Adrenal gland (tissue), 12 donors: ENCODE data around the gene AP1B1. TPM values are rescaled to one million over a fixed set of nuclear protein-coding genes. Genes with fewer than 3 reads are reported as not detected.

ENCODE experiments used
- DNase-seq, 7 donors: peaks; one replicate each; pipeline ENCODE4 v3.0.0-alpha.2; 2019 to 2020
- H3K27ac ChIP-seq, 5 donors: fragments of 200-600 bp; sonication (generic) in 4 of 5; 1 replicate in 3 of 5; 2 replicates in 2 of 5; pipeline versions ENCODE4 v1.5.1 to v1.8.0; 2016 to 2020; ENCODE audit warnings: mild to moderate bottlenecking in 1 of 5
- H3K27me3 ChIP-seq: fragments of 200-600 bp; 2 replicates; pipeline ENCODE4 v1.8.0; 2021
- H3K36me3 ChIP-seq, 2 donors: fragments of 200-600 bp; replicated peaks in 1 of 2; 1 replicate in 1 of 2; 2 replicates in 1 of 2; pipeline versions ENCODE4 v1.5.1 to v1.8.0; 2018 to 2022
- H3K4me1 ChIP-seq, 2 donors: fragments of 200-600 bp; replicated peaks in 1 of 2; 1 replicate in 1 of 2; 2 replicates in 1 of 2; pipeline versions ENCODE4 v1.5.1 to v1.8.0; 2018 to 2021
- H3K4me3 ChIP-seq, 4 donors: fragments of 200-600 bp; sonication (generic) in 3 of 4; one replicate each; pipeline ENCODE4 v1.5.1; 2016 to 2018
- H3K9me3 ChIP-seq, 3 donors: fragments of 200-600 bp; sonication (generic) in 1 of 3; replicated peaks in 1 of 3; 1 replicate in 2 of 3; 2 replicates in 1 of 3; pipeline versions ENCODE4 v1.5.1 to v1.8.0; 2016 to 2021
- POLR2A ChIP-seq, 2 donors: fragments of 450-650 bp; IDR thresholded peaks; one replicate each; pipeline ENCODE4 v1.6.1; 2017; ENCODE audit warnings: antibody characterized with exemption in 2 of 2, mild to moderate bottlenecking in 2 of 2, moderate library complexity in 1 of 2
- WGBS, 4 donors: extraction: QIAGEN DNeasy Blood & Tissue Kit in 2 of 4; methylation state at CpG; one replicate each; pipeline versions ENCODE4 v1.1.5 to v1.1.7; 2013 to 2017; 5-methylcytosine and 5-hydroxymethylcytosine counted together
- intact Hi-C, 2 donors: fragments of 100-400 bp; cut with DNase I; formaldehyde crosslinking; loops; one replicate each; pipeline versions ENCODE4 v1.14.1 to v1.15.0; 2022 to 2023
- polyA plus RNA-seq, 3 donors: library from polyadenylated mRNA; stranded (reverse); fragments of 200-250 nt in 2 of 3; fragments of 350-450 nt in 1 of 3; fragmentation: Illumina TruSeq in 1 of 3; extraction: RNeasy Lipid Tissue Mini Kit (QIAGEN cat#74804) in 1 of 3; gene quantifications; one replicate each; pipeline ENCODE4 v1.2.3, GENCODE V29; 2013 to 2014
- total RNA-seq, 9 donors: library from RNA; depleted of rRNA in 4 of 9; stranded (reverse); fragments of >200 nt in 4 of 9; fragments of 120-200 nt in 1 of 9; fragmentation: NEBNext Ultra II Directional in 1 of 9; extraction: Animal tissue kit (Norgen Biotek cat#: 25700) in 1 of 9; gene quantifications; one replicate each; pipeline versions ENCODE4 v1.1.0 to v1.2.4, GENCODE V29; 2013 to 2023
- TF ChIP-seq, protein P1 (sequence below), 6 experiments: fragments of 450-650 bp in 4 of 6; fragments of 200-600 bp in 2 of 6; sonication (generic) in 1 of 6; IDR thresholded peaks; 1 replicate in 5 of 6; 2 replicates in 1 of 6; pipeline versions ENCODE4 v1.5.1 to v1.8.0; 2016 to 2021; ENCODE audit warnings: antibody characterized with exemption in 6 of 6, mild to moderate bottlenecking in 2 of 6, moderate library complexity in 1 of 6
- donor health status: healthy with polysubstance abuse.
- donor health status: Bipolar disorder and iron deficiency.
- donor health status: DM: yes; HTN: yes; CAD: no.
- donor health status: DM: no; HTN: no; CAD: no.
- donor health status: DM: no; HTN: no; CAD: no.
- donor health status: DM: yes; HTN: yes; CAD: no.

The AP1B1 gene
- total and polyA plus RNA-seq, 12 donors, result 47.6 to 190 (median 109) TPM

DNA sequence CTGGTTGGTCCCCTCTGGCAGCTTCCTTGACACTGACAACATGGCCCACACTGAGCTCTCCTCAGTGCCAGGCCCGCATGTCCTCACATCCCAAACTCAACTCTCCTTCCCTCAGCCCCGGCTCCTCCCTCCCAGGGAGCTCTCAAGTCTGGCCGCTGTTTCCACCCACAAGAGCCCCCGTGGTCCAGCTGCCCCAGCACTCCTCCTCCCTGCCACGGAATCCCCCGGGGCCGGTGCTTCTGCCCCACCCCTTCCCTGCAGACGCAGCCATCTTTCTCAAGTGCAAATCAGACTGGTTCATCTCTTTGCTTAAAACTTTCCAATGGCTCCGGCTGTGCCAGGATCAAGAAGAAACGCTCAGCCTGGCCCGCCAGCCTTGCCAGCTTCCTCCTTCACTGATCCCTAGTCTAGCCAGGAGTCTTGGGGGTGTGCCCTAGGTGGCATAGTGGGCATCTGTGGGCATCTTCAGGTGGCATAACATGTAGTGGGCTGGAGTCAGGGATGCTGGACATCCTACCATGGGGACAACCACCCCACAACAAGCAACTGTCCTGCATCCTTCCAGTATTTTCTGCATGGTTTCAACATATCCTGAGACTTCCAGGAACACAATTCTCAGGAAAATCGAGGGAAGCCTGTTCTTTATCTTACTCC, 50.6 kb downstream of the AP1B1 start:
- H3K4me1 ChIP-seq, result peaks cover 0 to 7% of the 10 kb centered on the region in 2 donors
- WGBS, 4 donors, result 90 to 92% (median 91%) methylated on average over 11 to 12 of the region's 12 CpGs
- H3K36me3 ChIP-seq, result peaks cover 0 to 96% of the 10 kb centered on the region in 2 donors
- peak overlapping the region in 2 of 5 donors; percentile 60 to 65 for H3K27ac ChIP-seq
- no peaks in the 10 kb centered on the region for H3K9me3 ChIP-seq
- no peak for DNase-seq
- no peak overlapping the region for H3K4me3 ChIP-seq
- no peaks in the 10 kb centered on the region for H3K27me3 ChIP-seq
- intact Hi-C loops, result no loop called here
- TF ChIP-seq, protein P1, sequence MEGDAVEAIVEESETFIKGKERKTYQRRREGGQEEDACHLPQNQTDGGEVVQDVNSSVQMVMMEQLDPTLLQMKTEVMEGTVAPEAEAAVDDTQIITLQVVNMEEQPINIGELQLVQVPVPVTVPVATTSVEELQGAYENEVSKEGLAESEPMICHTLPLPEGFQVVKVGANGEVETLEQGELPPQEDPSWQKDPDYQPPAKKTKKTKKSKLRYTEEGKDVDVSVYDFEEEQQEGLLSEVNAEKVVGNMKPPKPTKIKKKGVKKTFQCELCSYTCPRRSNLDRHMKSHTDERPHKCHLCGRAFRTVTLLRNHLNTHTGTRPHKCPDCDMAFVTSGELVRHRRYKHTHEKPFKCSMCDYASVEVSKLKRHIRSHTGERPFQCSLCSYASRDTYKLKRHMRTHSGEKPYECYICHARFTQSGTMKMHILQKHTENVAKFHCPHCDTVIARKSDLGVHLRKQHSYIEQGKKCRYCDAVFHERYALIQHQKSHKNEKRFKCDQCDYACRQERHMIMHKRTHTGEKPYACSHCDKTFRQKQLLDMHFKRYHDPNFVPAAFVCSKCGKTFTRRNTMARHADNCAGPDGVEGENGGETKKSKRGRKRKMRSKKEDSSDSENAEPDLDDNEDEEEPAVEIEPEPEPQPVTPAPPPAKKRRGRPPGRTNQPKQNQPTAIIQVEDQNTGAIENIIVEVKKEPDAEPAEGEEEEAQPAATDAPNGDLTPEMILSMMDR (IDR thresholded peaks at IDR 0.05), result no peak
- TF ChIP-seq POLR2A (IDR thresholded peaks at IDR 0.05), result no peak

DNA sequence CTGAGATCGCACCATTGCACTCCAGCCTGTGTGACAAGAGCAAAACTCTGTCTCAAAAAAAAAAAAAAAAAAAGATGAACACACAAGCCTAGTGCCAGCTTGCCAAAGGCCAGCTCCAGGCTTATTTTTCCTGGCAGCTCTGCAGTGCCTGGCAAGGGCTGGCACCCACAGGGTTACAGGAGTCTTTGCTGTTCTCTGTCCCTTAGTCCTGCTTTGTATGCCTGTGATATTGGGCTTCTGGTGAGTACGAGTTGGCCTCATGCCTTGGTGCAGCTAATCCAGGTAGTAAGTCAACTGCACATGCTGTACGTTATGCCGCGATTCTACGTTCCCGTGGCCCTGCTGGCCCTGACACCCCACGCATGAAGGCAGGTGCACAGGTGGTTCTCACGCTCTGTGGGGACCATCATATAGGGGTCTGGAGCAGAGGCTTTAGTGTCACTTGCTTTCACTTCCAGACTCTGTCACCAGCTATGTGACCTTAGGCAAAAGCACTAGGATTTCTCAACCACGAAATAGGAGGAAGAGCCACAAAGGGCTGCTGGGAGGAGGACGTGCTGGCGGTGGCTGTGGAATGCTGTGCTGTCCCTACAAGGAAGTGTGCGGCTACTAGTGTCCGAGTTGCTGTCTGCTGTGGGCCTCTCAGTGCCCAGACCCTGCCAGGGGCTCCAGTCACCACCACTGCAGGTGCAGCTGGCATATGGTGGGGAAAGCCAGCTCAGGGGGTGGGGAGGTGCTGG, 51.4 kb downstream of the AP1B1 start:
- WGBS, 4 donors, result 66 to 95% (median 80%) methylated on average over 6 to 14 of the region's 14 CpGs
- H3K27me3 ChIP-seq, result no peaks in the 10 kb centered on the region
- DNase-seq, result peak in 2 of 7 donors; percentile 51 to 52
- peaks cover 0 to 94% of the 10 kb centered on the region in 2 donors for H3K36me3 ChIP-seq
- no peak overlapping the region for H3K4me3 ChIP-seq
- no peak for TF ChIP-seq POLR2A (IDR thresholded peaks at IDR 0.05)
- TF ChIP-seq, protein P1 (IDR thresholded peaks at IDR 0.05), result no peak
- H3K4me1 ChIP-seq, result peaks cover 0 to 7% of the 10 kb centered on the region in 2 donors
- H3K9me3 ChIP-seq, result no peaks in the 10 kb centered on the region
- intact Hi-C loops, result no loop called here
- H3K27ac ChIP-seq, result peak overlapping the region in 2 of 5 donors; percentile 60 to 65

DNA sequence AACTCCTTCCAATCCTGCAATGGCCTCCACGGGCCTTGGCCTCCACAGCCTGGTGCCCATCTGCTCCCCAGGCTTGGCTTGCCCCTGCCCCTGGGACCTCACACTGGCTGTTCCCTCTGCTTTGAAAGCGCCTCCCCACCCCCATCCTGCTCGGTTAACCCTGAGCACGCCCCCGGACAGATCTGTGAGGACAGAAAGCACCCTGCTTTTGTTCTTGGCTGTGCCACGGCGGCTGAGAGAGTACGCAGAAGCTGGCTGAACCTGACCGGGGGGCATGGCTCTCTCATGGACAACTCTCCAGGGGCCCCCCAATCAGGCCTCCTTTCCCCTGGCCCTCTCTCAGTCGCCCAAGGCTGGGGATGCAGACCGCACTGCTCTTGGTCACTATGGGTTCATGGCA, 52.7 kb downstream of the AP1B1 start:
- Histone ChIP-seq H3K36me3 (peaks cover 0 to 91% of the 10 kb centered on the region in 2 donors), H3K27me3 (no peaks in the 10 kb centered on the region), H3K4me1 (peaks cover 5 to 17% of the 10 kb centered on the region in 2 donors), H3K9me3 (no peaks in the 10 kb centered on the region), H3K4me3 (no peak overlapping the region), H3K27ac (no peak overlapping the region)
- intact Hi-C loops, result no loop called here
- DNase-seq, result no peak
- no peak for TF ChIP-seq POLR2A (IDR thresholded peaks at IDR 0.05)
- TF ChIP-seq, protein P1 (IDR thresholded peaks at IDR 0.05), result no peak
- WGBS, 4 donors, result 91 to 98% (median 93%) methylated on average over 9 to 11 of the region's 11 CpGs

DNA sequence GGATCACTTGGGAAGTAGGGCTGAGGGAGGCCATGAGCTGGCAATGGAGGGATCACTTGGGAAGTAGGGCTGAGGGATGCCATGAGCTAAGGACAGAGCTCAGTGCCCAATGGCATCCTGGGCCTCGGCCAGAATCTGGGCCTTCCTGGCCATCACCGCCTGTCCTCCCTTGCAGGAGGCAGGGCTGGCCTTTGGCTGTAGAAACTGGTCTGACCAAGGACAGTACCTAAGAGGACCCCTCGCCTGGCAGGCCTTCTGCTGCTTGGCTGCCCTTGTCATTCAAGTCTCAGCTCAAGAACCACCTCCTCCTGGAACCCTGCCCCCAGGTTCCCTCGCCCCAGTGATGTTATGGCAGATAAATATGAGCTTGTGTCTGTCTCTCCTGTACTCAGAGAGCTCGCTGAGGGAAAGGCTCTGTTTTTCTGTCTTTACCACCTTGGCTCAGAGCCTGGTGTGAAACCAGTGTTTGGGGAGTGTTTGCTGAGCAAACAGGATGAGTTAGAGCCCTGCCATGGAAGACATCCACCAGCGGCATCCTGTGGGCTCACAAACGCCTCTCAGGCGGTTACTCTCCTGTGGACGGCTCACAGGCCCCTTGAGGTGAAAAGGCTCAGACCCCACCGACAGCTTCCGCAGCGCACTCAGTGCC, 53.5 kb downstream of the AP1B1 start:
- Histone ChIP-seq H3K4me3 (no peak overlapping the region), H3K27me3 (no peaks in the 10 kb centered on the region), H3K4me1 (peaks cover 11 to 25% of the 10 kb centered on the region in 2 donors), H3K36me3 (peaks cover 0 to 85% of the 10 kb centered on the region in 2 donors), H3K27ac (no peak overlapping the region), H3K9me3 (no peaks in the 10 kb centered on the region)
- no peak for TF ChIP-seq POLR2A (IDR thresholded peaks at IDR 0.05)
- WGBS, 4 donors, result 90% methylated on average over 12 of the region's 12 CpGs
- intact Hi-C loops, result no loop called here
- no peak for DNase-seq
